ENCODE data around the gene LRRIQ4. TPM values are rescaled to one million over a fixed set of nuclear protein-coding genes. Genes with fewer than 3 reads are reported as not detected.

Gene LRRIQ4
- polyA plus RNA-seq, 4 donors = 0.10 to 0.32 (median 0.18) TPM

Other genes with a start within 250 kb of the LRRIQ4 start
- gene MECOM, start 149.2 kb upstream of the LRRIQ4 start, polyA plus RNA-seq (ENCODE audit: insufficient read length in 4 of 4) = 100 to 1,000 TPM; 161 to 215 (median 185) TPM
- under 1 TPM in 2 of 4 donors, not detected in 2; 0.44 to 0.56 TPM for gene TERC, start 47.8 kb upstream of the LRRIQ4 start, polyA plus RNA-seq (ENCODE audit: insufficient read length in 4 of 4)
- 1 to 10 TPM; 3.6 to 4.9 (median 4.5) TPM for gene ACTRT3, start 43.3 kb upstream of the LRRIQ4 start, polyA plus RNA-seq (ENCODE audit: insufficient read length in 4 of 4)
- 10 to 100 TPM; 26.2 to 32.7 (median 29.8) TPM for gene MYNN, start 39.5 kb upstream of the LRRIQ4 start, polyA plus RNA-seq (ENCODE audit: insufficient read length in 4 of 4)
- gene LRRC34, start within 50 bp of the LRRIQ4 start, polyA plus RNA-seq (ENCODE audit: insufficient read length in 4 of 4) = 10 to 100 TPM in 3 of 4 donors, 1 to 10 TPM in 1; 8.2 to 19.5 (median 12.9) TPM
- under 1 TPM; 0.16 to 0.44 (median 0.28) TPM for gene LRRC31, start 57.1 kb downstream of the LRRIQ4 start, polyA plus RNA-seq (ENCODE audit: insufficient read length in 4 of 4)
- not detected for gene SAMD7, start 98.7 kb downstream of the LRRIQ4 start, polyA plus RNA-seq (ENCODE audit: insufficient read length in 4 of 4)
- 100 to 1,000 TPM; 177 to 208 (median 183) TPM for gene SEC62, start 153.9 kb downstream of the LRRIQ4 start, polyA plus RNA-seq (ENCODE audit: insufficient read length in 4 of 4)
- gene GPR160, start 225.1 kb downstream of the LRRIQ4 start, polyA plus RNA-seq (ENCODE audit: insufficient read length in 4 of 4) = 10 to 100 TPM; 33.0 to 46.1 (median 38.0) TPM